NT2/D1 (cell line): ENCODE results near the gene CEACAM16.

ENCODE experiments used
- YY1 ChIP-seq: IDR thresholded peaks from 2 replicates; pipeline ENCODE4 v1.6.1; 2011; ENCODE audit not compliant: insufficient read length, insufficient read depth
- ZNF274 ChIP-seq: IDR thresholded peaks from 2 replicates; pipeline ENCODE4 v1.6.1; 2011; ENCODE audit warnings: mild to moderate bottlenecking, low read depth, low read length

DNA sequence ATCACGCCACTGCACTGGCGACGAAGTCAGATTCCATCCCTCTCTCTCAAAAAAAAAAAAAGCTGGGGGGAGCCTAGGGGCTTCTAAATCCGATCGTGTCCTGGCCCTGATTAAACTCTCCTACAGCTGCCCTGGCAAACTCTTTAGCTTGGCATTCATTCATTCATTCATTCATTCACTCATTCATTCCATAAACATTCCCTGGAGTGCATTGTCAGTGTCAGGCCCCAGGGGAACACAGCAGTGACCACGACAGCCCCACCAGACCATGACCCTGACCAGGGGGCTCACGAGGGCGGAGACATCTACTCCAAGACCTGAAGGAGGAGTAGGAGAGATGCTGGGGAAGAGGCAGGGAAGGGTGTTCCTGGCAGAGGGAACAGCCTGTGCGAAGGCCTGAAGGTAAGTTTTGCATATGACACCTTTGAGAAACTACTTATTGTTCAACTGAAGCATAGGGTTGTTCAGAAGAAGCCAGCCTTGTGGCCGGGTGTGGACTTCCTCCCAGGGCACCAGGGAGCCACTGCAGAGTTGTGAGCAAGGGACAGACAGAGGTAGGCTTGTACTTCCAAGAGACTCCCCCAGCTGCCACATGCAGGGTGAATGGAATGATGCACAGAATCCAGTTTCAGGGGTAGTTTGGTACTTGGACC is 24.5 kb downstream of the CEACAM16 start:
- TF ChIP-seq YY1 (no peak), ZNF274 (no peak)
